GM12873 (cell line): ENCODE measurements around the gene CHSY1.

Experiments
- TF ChIP-seq, protein P1 (sequence below): IDR thresholded peaks from 2 replicates; pipeline ENCODE4 v1.5.1; 2012; ENCODE audit warnings: low read depth, mild to moderate bottlenecking, moderate library complexity, low read length, control low read depth; ENCODE audit not compliant: insufficient read depth; ENCODE audit errors: missing control alignments

The CHSY1 gene

DNA sequence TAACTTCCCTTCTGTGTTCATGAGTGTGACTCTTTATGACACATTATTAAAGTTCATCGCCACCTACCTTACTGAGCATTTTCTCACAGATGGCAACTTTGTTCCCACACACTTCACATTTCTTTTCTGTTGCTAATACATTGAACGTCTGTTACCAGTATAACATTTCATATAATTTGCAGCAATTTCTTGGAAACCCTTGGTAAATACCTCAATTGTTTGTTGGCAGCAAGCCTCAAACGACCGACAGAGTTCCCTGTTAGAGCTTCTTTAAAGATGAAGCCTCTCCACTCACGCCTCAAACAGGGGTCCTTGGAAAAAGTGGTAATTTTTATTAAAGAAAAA lies 3.2 kb upstream of the CHSY1 start:
- TF ChIP-seq, protein P1, sequence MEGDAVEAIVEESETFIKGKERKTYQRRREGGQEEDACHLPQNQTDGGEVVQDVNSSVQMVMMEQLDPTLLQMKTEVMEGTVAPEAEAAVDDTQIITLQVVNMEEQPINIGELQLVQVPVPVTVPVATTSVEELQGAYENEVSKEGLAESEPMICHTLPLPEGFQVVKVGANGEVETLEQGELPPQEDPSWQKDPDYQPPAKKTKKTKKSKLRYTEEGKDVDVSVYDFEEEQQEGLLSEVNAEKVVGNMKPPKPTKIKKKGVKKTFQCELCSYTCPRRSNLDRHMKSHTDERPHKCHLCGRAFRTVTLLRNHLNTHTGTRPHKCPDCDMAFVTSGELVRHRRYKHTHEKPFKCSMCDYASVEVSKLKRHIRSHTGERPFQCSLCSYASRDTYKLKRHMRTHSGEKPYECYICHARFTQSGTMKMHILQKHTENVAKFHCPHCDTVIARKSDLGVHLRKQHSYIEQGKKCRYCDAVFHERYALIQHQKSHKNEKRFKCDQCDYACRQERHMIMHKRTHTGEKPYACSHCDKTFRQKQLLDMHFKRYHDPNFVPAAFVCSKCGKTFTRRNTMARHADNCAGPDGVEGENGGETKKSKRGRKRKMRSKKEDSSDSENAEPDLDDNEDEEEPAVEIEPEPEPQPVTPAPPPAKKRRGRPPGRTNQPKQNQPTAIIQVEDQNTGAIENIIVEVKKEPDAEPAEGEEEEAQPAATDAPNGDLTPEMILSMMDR, result no peak

DNA sequence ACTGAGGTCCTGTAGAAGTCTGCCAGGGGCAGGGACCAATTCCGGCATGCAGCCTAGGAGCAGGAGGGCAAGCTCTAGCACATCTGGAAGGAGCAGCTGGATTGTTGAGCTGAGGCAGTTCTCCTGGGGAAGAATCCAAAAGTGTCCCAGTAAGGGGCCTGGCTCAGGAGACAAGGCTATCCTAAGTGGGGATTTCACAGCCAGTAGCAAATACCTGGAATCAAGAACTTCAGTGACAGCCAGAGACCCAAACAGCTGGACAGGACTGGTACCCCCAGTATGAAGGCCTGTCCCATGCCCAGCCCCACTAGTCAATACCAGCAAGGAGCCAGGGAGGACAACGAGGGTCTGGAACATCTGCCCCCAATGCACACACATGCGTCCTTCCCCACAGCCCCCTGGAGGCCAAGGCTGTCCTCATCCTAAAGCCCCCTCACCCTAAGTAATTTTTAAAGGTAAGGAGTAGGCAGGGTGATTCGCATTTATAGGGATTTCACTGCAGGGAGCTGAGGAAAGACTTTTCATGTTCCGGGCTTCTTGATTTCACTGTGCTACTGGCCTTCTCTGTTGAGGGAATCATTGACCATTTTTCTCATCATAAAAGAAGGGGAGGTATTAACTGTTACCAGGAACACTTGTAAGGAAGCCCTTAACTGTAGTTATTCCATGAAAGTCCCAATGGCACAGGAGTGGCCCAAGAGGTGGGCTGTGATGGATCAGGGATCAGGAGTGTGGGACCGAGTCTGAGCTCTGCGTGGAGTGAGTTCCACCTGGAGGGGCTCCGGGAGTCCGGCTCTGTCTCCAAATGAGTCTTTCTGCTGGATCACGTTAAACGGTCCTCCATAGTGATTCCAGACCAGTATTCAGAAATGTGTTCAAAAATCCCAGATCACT lies 2.6 kb upstream of the CHSY1 start:
- TF ChIP-seq, protein P1, result no peak

DNA sequence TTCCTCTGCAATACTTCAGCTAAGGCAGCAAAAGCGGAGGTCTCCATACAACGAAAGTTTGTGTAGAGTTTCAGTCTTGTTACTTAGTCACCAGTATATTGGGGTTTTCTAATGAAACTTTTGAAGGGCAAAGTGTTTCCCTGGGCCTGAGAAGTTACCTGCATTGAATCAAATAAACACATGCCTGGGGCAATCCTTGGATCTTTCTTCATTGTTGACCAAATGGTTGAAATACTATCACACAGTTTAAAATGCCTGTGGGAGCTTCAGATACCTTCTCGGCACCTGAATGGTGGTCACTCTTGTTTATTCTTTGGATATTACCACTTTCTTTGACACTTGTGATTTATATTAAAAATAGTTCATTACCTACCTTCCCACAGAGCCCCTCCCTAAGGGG lies 988 bp upstream of the CHSY1 start:
- TF ChIP-seq, protein P1, result no peak

DNA sequence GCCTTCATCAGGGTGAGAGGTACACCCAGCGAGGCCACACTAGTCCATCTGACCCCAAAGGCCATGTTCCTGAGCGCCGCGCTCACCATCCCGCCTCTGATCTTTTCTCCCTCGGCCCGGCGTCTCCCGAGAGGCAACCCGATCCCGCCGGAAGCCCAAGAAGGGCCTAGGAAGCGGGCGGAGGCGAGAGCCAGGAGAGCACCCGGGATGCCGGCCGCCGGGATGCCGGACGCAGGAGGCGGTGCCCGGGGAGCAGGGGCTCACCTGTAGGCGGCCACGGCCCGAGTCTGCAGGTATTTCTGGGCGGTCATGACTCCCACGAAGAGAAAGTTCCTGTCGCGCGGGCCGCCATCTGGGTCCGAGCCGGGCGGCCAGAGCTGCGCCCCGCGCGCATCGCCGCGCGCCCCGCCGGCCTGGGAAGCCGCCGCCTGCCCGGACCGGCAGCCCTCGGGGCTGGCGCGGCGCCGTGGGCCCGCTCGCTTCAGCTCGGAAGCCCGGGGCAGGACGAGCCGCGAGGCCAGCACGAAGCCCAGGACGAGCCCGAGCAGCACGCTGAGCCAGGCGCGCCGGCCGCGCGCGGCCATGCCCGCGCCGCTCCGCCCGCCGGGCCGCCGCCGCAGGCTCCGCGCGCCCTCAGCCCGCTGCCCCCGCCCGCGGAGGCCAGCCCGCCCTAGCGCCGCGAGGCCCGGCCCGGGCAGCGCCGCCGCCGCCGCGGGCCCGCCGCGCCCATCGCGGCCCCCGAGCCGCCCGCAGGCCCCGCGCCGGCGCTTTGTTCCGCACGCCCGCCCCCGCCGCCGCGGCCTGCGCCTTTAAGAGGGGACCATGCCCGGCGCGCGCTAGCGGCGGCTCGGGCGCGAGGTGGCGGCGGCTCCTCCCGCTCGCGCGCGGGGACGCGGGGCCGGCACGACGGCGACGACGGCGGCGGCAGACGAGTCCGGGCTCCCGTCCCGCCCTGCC lies 697 bp downstream of the CHSY1 start:
- TF ChIP-seq, protein P1, result no peak

DNA sequence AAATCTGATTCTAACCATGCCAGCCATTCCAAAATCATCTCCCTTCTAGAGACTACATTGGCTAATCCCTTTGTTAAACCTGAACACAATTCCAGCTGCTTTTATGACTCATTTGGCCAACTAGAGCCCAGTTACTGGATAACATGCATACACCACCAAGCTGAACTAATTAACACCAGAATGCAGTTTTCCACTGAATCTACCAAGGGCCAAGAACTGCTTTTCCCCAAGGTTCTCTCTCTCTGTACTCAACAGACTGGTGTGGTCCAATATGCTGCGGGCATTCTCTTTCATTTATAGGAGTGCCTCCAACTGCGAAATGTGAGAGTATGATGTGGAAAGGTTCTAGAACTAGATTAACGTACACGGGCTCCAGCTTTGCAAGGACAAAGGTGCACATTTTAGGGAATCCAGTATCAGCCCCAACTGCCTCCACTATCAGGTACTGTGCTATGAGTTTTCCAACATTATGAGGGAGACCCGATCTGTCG lies 1.5 kb downstream of the CHSY1 start:
- TF ChIP-seq, protein P1, result no peak

DNA sequence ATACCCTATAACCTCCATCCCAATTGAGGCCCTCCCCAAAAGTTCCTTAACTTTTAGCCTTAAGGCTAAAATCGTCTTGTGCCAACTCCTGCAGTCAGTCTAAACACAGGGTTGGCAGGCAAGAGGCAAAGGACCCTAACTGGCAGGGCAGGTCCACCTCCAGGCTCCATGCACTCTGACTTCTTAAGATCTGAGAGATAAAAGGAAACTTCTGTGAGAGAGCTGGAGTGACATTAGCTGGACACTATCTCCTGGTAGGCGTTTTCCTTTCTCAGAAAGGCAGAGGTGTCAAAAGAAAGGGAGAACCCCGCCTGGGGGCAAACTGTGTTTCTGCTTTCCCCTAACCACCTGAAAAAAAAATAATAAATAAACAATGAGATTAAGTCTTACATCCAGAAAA lies 3.6 kb downstream of the CHSY1 start:
- TF ChIP-seq, protein P1, result no peak
